Central memory CD4-positive, alpha-beta T cell (primary cell): ENCODE data around the gene SHISAL1.

Experiments used
- DNase-seq: peaks from one replicate; pipeline ENCODE4 v3.0.0; 2022

Gene SHISAL1

GRCh38 chr22:44207173-44207980 is 105.4 kb downstream of the SHISAL1 start:
- DNase-seq = no peak

- DNase-seq = no peak
Measured at GRCh38 chr22:44206696-44207095, 106.1 kb downstream of the SHISAL1 start.

GRCh38 chr22:44206330-44206645 is 106.5 kb downstream of the SHISAL1 start:
- no peak for DNase-seq

- DNase-seq = no peak
Measured at GRCh38 chr22:44205516-44206329, 107.0 kb downstream of the SHISAL1 start.

GRCh38 chr22:44204739-44205515 is 107.8 kb downstream of the SHISAL1 start:
- no peak for DNase-seq

GRCh38 chr22:44203203-44203602 is 109.5 kb downstream of the SHISAL1 start:
- DNase-seq = no peak

- DNase-seq = no peak
Measured at GRCh38 chr22:44202261-44202789, 110.4 kb downstream of the SHISAL1 start.

- DNase-seq = no peak
Measured at GRCh38 chr22:44201665-44202064, 111.1 kb downstream of the SHISAL1 start.

GRCh38 chr22:44200855-44201550 is 111.7 kb downstream of the SHISAL1 start:
- DNase-seq = no peak

- DNase-seq = no peak
Measured at GRCh38 chr22:44200451-44200850, 112.3 kb downstream of the SHISAL1 start.

- no peak for DNase-seq
Measured at GRCh38 chr22:44199866-44200265, 112.9 kb downstream of the SHISAL1 start.

GRCh38 chr22:44199164-44199563 is 113.6 kb downstream of the SHISAL1 start:
- DNase-seq = no peak

GRCh38 chr22:44197271-44197670 is 115.5 kb downstream of the SHISAL1 start:
- DNase-seq = no peak

- no peak for DNase-seq
Measured at GRCh38 chr22:44196731-44197131, 116.0 kb downstream of the SHISAL1 start.

- DNase-seq = no peak
Measured at GRCh38 chr22:44196241-44196640, 116.5 kb downstream of the SHISAL1 start.

- no peak for DNase-seq
Measured at GRCh38 chr22:44195189-44195871, 117.4 kb downstream of the SHISAL1 start.

GRCh38 chr22:44194569-44194968 is 118.2 kb downstream of the SHISAL1 start:
- no peak for DNase-seq
